Retinal pigment epithelial cell (primary cell): ENCODE data around the gene CEBPG.

Source experiments
- DNase-seq: peaks from one replicate; pipeline ENCODE4 v3.0.0-alpha.2; 2010; ENCODE audit warnings: low read depth
- H3K4me3 ChIP-seq: 2 replicates; pipeline ENCODE4 v1.5.1; 2011; ENCODE audit warnings: mild to moderate bottlenecking, low read length, control low read depth, moderate library complexity
- TF ChIP-seq, protein P1 (sequence below): conservative IDR thresholded peaks from 2 replicates; pipeline ENCODE4 v1.5.1; 2011; ENCODE audit warnings: low read depth, low read length, control low read depth, inconsistent platforms

The CEBPG gene

DNA sequence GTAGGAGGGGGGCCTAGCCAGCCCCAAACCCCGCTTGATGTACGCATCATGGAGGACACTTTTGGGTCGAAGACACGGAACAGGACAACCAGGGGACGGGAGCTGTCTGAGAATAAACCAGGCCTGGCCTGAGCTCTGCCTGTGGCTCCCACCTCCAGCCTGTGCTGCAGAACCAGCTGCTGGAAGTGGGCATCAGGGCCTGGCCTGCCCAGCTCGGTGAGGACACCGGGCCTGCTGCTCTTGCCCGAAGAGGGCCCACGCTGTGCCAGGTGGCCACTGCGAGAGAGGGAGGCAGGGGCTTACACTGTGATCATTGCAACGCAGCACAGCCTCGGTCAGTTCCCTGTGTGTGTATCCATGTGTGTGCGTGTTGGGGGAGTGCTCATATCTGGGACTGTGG, 34.6 kb downstream of the CEBPG start:
- DNase-seq: no peak
- H3K4me3 ChIP-seq: no peak overlapping the region
- TF ChIP-seq, protein P1, sequence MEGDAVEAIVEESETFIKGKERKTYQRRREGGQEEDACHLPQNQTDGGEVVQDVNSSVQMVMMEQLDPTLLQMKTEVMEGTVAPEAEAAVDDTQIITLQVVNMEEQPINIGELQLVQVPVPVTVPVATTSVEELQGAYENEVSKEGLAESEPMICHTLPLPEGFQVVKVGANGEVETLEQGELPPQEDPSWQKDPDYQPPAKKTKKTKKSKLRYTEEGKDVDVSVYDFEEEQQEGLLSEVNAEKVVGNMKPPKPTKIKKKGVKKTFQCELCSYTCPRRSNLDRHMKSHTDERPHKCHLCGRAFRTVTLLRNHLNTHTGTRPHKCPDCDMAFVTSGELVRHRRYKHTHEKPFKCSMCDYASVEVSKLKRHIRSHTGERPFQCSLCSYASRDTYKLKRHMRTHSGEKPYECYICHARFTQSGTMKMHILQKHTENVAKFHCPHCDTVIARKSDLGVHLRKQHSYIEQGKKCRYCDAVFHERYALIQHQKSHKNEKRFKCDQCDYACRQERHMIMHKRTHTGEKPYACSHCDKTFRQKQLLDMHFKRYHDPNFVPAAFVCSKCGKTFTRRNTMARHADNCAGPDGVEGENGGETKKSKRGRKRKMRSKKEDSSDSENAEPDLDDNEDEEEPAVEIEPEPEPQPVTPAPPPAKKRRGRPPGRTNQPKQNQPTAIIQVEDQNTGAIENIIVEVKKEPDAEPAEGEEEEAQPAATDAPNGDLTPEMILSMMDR: no peak

DNA sequence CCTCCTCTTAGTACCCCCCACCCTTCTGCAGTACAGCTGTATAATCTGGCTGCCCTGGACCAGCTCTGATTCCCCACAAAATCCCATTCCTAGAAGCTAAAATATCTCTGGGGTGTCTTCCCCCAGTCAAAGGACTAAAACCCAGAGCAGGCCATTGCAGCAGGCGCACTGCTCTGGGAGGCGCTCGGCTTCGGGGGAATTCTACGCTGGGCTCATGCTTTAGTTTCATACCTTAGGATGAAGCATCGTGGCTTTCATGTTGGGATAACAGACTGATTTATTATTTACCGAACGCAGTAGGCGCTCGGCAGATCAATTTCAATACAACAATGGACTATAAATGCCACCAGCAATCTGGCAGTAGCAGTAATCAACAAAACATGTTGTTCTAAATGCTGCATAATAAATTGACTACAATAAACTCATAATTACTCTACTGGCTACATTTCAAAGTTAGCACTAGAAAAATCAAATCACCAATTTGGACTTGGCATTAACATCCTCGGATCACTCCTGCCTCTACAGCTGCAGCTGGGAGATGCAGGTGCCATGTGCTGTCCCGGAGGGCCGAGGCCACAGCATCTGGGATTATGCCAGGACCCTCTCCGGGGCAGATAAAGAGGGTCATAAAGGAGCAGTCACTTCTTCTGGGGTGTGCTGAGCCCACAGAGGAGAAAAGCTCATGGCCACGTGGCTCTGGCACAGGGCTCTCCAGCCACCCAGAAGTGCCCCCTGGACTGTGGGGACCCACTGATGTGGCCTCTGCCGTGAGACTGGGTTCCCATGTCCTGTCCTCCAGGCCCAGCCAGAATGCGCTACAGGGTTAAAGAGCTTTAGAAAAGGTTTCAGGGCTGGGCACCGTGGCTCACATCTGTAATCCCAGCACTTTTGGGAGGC, 35.3 kb downstream of the CEBPG start:
- no peak for DNase-seq
- no peak overlapping the region for H3K4me3 ChIP-seq

DNA sequence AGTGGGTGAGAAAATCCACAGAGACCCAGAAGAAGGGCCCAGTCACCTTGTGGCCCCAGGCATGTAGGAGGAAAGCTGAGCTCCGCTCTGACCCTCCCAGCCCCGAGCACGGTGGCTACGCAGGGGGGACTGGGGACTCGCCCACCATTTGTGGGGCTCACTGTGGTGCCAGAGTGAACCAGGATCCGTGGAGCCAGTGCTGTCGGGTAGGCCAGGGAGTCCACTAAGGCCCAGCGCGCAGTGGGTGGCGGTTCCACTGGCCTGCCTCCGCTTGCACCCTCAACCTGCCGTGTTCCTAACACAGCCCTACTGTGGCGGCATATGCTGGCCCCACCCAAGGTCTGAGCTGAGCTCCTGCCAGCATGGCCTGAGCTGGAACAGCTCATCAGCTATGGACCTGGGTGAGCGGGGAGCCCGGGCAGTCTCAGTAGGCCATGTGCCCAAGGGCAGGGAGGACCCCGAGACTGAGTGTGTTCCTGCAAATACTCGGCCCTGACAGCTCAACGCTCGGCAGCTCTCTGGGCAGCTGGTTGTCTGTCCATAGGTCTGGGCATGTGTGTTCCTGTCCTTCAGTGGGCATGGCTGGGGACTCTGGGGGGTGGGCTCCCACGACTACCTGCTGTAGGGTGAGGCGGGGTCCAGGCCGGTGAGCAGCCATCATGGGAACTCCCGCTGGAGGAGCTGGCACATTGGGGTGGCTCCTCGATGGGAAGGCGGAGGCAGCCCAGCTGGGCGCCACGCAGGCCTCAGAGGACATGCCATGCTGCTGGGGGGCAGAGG, 36.6 kb downstream of the CEBPG start:
- no peak for DNase-seq
- TF ChIP-seq, protein P1: no peak
- no peak overlapping the region for H3K4me3 ChIP-seq

More for the DNA sequence above, 35.3 kb downstream of the CEBPG start:
- TF ChIP-seq, protein P1: no peak

DNA sequence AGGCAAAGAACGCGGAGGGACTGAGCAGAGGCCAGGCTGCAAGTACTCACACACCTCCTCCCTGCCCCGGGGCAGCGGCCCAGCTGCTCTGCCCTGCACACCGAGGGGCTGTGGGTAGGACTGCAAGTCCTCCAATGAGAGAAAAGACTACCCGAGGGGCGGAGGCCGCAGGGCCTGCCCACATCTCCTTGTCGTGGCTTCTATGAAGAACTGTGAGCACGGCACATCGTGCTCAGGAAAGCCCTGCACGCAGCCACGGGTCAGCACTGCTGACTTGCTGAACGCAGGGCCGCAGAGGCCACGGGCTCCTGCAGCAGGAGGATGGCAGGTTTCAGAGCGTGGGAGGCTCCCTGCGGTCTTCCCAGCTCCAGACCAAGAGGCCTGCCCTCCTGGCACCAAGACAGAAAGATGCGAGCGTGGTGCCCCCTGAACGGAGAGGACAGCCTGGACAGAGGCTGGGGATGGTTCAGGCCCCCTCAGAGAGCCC, 37.4 kb downstream of the CEBPG start:
- no peak overlapping the region for H3K4me3 ChIP-seq
- DNase-seq: no peak
- TF ChIP-seq, protein P1: no peak

DNA sequence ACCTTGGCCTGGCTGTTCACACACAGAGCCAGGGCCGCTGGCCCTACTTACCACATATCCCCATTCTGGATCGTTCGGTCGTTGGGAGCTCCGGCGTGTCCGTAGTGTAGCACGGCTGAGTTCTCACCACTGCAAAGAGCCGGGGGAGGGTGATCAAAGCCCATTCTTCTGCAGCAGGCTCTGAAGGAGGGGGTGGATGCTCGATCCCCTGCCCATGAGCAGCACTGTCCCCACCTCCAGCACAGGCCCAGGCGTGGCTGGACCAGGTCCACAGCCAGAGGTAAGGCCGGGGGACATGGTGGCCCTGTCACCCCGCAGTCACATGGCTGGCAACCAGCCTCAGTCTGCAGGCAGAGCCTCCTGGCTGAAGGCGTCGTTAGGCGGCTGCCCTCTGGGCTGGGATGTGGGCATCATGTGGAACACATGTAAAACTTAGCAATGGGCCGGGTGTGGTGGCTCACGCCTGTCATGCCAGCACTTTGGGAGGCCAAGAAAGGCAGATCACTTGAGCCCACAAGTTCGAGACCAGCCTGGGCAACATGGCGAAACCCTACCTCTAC, 38.2 kb downstream of the CEBPG start:
- H3K4me3 ChIP-seq: no peak overlapping the region
- DNase-seq: no peak
- TF ChIP-seq, protein P1: no peak

DNA sequence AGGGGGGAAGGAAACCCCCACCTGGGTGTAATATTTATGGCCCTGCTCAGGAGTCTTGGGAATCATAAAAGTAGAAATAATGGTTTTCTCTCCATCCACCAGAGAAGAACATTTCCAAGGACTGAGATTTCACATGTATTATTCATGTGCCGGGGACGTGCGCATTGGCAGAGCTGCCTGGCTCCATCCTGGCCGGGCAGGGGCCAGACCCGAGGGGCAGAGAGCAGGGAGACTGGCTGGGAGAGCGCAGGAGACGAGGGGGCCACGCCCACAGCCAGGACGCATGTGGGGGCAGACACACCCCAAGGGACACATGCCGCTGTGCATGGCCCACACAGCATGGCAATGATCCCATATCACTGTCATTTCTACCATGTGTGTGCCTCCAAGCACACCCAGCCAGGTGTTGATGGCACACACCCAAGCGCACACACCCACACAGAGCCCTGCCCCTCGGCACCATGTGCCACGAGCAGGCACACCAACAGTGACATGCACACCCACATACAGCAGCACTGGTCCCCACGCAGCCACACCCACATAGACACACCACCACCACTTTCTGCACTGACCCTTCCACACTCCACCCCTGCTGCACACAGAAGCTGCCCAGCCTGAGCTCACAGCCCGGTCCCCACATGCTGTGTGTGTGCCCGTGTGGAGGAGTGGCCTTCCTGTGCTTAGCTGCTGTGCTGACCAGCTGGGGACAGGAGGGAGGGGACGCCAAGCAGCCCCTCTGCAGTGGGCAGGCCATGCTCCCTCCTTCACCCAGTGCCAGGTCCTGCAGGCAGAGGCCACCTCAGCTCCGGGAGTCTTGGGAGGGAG, 39.3 kb downstream of the CEBPG start:
- no peak for DNase-seq
- TF ChIP-seq, protein P1: no peak

More for the DNA sequence above, 39.3 kb downstream of the CEBPG start:
- no peak overlapping the region for H3K4me3 ChIP-seq
